ENCODE data around the gene RIBC2.

Gene RIBC2

DNA sequence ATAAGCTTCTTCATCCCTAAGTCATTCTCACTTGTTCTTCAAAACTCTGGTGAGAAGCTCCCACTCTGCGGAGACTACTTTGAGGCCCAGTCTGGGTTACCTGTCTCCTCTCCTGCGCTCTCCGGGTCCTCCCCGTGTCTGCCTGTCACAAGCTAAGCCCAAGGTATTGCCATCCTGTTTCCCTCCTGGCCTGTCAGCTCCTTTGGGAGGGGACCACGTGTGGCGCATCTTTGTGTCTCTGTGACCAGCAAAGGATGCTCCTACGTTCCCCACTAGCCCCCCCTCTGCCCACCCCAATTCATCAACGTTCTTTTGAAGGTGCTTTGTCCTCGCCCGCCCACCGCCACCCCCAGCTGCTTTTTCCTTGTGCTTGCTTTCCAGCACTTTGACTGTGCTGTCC lies 57.4 kb downstream of the RIBC2 start:
- H4K5ac ChIP-seq (ENCODE audit: low read length), result no peak overlapping the region
- no peak overlapping the region for H3K18ac ChIP-seq (ENCODE audit: low read length)
- DNase-seq, result no peak
- H3K79me1 ChIP-seq (ENCODE audit: low read length), result no peaks in the 10 kb centered on the region
- no CpG with 5 or more reads among the region's 11 CpGs for WGBS (ENCODE audit: extremely low coverage, insufficient coverage, low lambda C conversion rate)
- H3K4me3 ChIP-seq (ENCODE audit: low read length), result no peak overlapping the region
- H3K79me2 ChIP-seq (ENCODE audit: control insufficient read depth, insufficient read depth, low read length), result no peaks in the 10 kb centered on the region
- no peak overlapping the region for H2AK5ac ChIP-seq (ENCODE audit: low read length)
- H3K4me2 ChIP-seq (ENCODE audit: low read length), result no peak overlapping the region
- no peak overlapping the region for H2BK15ac ChIP-seq (replicated peaks; ENCODE audit: low read depth)
- H2BK120ac ChIP-seq (ENCODE audit: low read depth, low read length), result no peak overlapping the region
- H3K56ac ChIP-seq (ENCODE audit: low read length), result no peak overlapping the region
- H2BK5ac ChIP-seq (ENCODE audit: low read length), result no peak overlapping the region
- H4K8ac ChIP-seq (ENCODE audit: low read depth, low read length), result no peak overlapping the region
- H3K9ac ChIP-seq (ENCODE audit: low read length), result no peak overlapping the region
- H3K4me1 ChIP-seq (ENCODE audit: control insufficient read depth, low read depth, low read length), result no peaks in the 10 kb centered on the region
- no peaks in the 10 kb centered on the region for H3K27me3 ChIP-seq (ENCODE audit: insufficient read depth, low read length, poor library complexity)
- no peaks in the 10 kb centered on the region for H3K36me3 ChIP-seq (ENCODE audit: control insufficient read depth, insufficient read depth, low read length)
- H3K27ac ChIP-seq (ENCODE audit: low read depth, low read length), result no peak overlapping the region
- no peak overlapping the region for H3K23ac ChIP-seq (ENCODE audit: low read length)
- no peak overlapping the region for H3K4ac ChIP-seq (ENCODE audit: low read depth, low read length)

DNA sequence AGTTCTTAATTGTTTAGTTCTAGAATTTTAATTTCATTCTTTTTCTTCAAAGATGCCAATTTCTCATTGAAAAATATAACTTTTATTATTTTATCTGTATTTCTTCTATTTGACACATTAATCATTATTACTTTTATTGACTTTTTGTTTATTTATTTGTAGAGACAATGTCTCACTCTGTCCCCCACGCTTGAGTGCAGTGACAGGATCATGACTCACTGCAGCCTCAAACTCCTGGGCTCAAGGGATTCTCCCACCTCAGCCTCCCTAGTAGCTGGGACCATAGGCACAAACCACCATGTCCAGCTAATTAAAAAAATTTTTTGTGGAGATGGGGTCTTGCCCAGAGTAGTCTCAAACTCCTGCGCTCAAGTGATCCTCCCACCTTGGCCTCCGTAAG lies 58.9 kb downstream of the RIBC2 start:
- H3K18ac ChIP-seq (ENCODE audit: low read length), result no peak overlapping the region
- no CpG with 5 or more reads among the region's 3 CpGs for WGBS (ENCODE audit: extremely low coverage, insufficient coverage, low lambda C conversion rate)
- no peaks in the 10 kb centered on the region for H3K79me2 ChIP-seq (ENCODE audit: control insufficient read depth, insufficient read depth, low read length)
- no peak overlapping the region for H3K56ac ChIP-seq (ENCODE audit: low read length)
- no peaks in the 10 kb centered on the region for H3K36me3 ChIP-seq (ENCODE audit: control insufficient read depth, insufficient read depth, low read length)
- no peaks in the 10 kb centered on the region for H3K4me1 ChIP-seq (ENCODE audit: control insufficient read depth, low read depth, low read length)
- no peak overlapping the region for H3K27ac ChIP-seq (ENCODE audit: low read depth, low read length)
- no peak overlapping the region for H3K4me2 ChIP-seq (ENCODE audit: low read length)
- no peak overlapping the region for H2AK5ac ChIP-seq (ENCODE audit: low read length)
- H3K23ac ChIP-seq (ENCODE audit: low read length), result no peak overlapping the region
- H2BK120ac ChIP-seq (ENCODE audit: low read depth, low read length), result no peak overlapping the region
- H3K79me1 ChIP-seq (ENCODE audit: low read length), result no peaks in the 10 kb centered on the region
- no peak overlapping the region for H3K9ac ChIP-seq (ENCODE audit: low read length)
- no peak overlapping the region for H4K8ac ChIP-seq (ENCODE audit: low read depth, low read length)
- DNase-seq, result no peak
- H3K4ac ChIP-seq (ENCODE audit: low read depth, low read length), result no peak overlapping the region
- no peak overlapping the region for H2BK15ac ChIP-seq (replicated peaks; ENCODE audit: low read depth)
- H2BK5ac ChIP-seq (ENCODE audit: low read length), result no peak overlapping the region
- no peak overlapping the region for H4K5ac ChIP-seq (ENCODE audit: low read length)
- no peaks in the 10 kb centered on the region for H3K27me3 ChIP-seq (ENCODE audit: insufficient read depth, low read length, poor library complexity)
- H3K4me3 ChIP-seq (ENCODE audit: low read length), result no peak overlapping the region

DNA sequence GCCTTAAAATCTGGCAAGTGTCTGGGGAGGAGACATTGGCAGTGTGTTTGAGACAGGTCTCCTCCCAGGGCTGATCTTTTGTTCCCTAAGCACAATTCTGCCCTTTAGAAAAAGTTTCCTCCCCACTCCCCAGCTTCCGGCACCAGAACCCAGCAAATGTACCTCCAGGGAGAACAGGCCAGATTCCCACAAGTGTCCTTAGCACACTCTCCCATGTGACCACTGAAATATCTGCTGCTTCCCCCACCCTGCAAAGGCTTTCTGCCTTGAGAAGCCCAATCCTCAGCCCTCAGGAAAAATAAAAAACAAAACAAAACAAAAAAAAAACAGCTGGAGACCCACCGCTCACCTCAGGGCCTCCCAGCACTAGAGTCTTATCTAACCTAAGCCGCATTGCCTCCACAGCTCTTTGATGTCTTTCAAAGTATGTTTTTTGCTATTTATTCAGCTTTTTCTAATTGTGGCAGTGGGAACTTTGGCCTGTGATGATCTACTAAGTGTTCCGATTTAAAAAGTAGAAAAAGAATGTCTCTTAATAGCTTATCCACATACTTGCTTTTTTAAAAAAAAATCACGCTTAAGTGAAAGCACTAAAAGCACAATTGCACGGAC lies 60.2 kb downstream of the RIBC2 start:
- Histone ChIP-seq H3K4me1 (ENCODE audit: control insufficient read depth, low read depth, low read length) (no peaks in the 10 kb centered on the region), H3K27me3 (ENCODE audit: insufficient read depth, low read length, poor library complexity) (no peaks in the 10 kb centered on the region), H3K4ac (ENCODE audit: low read depth, low read length) (no peak overlapping the region), H3K79me1 (ENCODE audit: low read length) (no peaks in the 10 kb centered on the region), H3K4me2 (ENCODE audit: low read length) (no peak overlapping the region), H2BK120ac (ENCODE audit: low read depth, low read length) (no peak overlapping the region), H3K79me2 (ENCODE audit: control insufficient read depth, insufficient read depth, low read length) (no peaks in the 10 kb centered on the region), H2BK5ac (ENCODE audit: low read length) (no peak overlapping the region), H3K18ac (ENCODE audit: low read length) (peak overlapping the region; percentile 43), H3K36me3 (ENCODE audit: control insufficient read depth, insufficient read depth, low read length) (no peaks in the 10 kb centered on the region), H3K9ac (ENCODE audit: low read length) (no peak overlapping the region), H3K4me3 (ENCODE audit: low read length) (no peak overlapping the region), H2BK15ac (replicated peaks; ENCODE audit: low read depth) (no peak overlapping the region), H4K5ac (ENCODE audit: low read length) (no peak overlapping the region), H4K8ac (ENCODE audit: low read depth, low read length) (no peak overlapping the region), H3K23ac (ENCODE audit: low read length) (no peak overlapping the region), H3K27ac (ENCODE audit: low read depth, low read length) (no peak overlapping the region), H2AK5ac (ENCODE audit: low read length) (no peak overlapping the region), H3K56ac (ENCODE audit: low read length) (peak overlapping the region; percentile 22)
- WGBS (ENCODE audit: extremely low coverage, insufficient coverage, low lambda C conversion rate), result no CpG with 5 or more reads among the region's 6 CpGs
- DNase-seq, result no peak

DNA sequence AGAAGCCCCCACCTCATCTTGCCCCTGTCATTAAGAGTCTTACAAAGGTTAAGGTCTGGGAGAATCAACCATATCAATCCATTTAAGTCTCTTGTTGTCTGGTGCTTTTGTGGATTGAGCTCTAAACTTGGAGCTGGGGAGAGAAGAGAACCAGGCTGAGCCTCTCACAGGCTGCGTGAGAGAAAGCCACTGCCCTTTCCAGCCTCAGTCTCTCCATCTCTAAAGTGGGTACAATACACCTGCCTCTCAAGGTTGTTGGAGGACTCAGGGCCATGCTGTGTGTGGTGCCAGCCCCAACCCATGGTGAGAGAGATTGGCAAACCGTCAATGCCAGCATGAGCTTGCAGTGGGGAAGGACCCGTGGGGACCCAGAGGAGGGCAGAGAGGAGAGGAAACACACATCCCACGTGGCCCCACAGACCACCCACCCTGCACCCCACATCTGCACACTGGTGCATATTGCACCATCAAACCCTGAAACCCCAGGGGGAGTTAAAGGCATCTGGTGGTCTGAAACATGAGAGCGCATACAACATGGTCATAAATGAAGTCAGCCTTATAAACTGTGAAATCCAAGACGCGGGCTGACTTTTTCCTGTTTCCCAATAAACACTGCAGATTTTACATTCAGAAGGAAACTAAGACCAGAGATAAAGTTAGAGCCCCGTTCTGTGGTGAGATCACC lies 61.7 kb downstream of the RIBC2 start:
- peak; percentile 48 for DNase-seq
- Histone ChIP-seq H4K8ac (ENCODE audit: low read depth, low read length) (no peak overlapping the region), H3K79me2 (ENCODE audit: control insufficient read depth, insufficient read depth, low read length) (no peaks in the 10 kb centered on the region), H2BK15ac (replicated peaks; ENCODE audit: low read depth) (no peak overlapping the region), H2BK5ac (ENCODE audit: low read length) (no peak overlapping the region), H3K36me3 (ENCODE audit: control insufficient read depth, insufficient read depth, low read length) (no peaks in the 10 kb centered on the region), H3K27me3 (ENCODE audit: insufficient read depth, low read length, poor library complexity) (no peaks in the 10 kb centered on the region), H4K5ac (ENCODE audit: low read length) (no peak overlapping the region), H3K4me2 (ENCODE audit: low read length) (no peak overlapping the region), H2AK5ac (ENCODE audit: low read length) (no peak overlapping the region), H3K4ac (ENCODE audit: low read depth, low read length) (no peak overlapping the region), H3K56ac (ENCODE audit: low read length) (no peak overlapping the region), H3K18ac (ENCODE audit: low read length) (no peak overlapping the region), H3K9ac (ENCODE audit: low read length) (no peak overlapping the region), H3K27ac (ENCODE audit: low read depth, low read length) (no peak overlapping the region), H3K4me3 (ENCODE audit: low read length) (no peak overlapping the region), H2BK120ac (ENCODE audit: low read depth, low read length) (no peak overlapping the region), H3K23ac (ENCODE audit: low read length) (no peak overlapping the region), H3K4me1 (ENCODE audit: control insufficient read depth, low read depth, low read length) (no peaks in the 10 kb centered on the region), H3K79me1 (ENCODE audit: low read length) (no peaks in the 10 kb centered on the region)
- WGBS (ENCODE audit: extremely low coverage, insufficient coverage, low lambda C conversion rate), result no CpG with 5 or more reads among the region's 8 CpGs

DNA sequence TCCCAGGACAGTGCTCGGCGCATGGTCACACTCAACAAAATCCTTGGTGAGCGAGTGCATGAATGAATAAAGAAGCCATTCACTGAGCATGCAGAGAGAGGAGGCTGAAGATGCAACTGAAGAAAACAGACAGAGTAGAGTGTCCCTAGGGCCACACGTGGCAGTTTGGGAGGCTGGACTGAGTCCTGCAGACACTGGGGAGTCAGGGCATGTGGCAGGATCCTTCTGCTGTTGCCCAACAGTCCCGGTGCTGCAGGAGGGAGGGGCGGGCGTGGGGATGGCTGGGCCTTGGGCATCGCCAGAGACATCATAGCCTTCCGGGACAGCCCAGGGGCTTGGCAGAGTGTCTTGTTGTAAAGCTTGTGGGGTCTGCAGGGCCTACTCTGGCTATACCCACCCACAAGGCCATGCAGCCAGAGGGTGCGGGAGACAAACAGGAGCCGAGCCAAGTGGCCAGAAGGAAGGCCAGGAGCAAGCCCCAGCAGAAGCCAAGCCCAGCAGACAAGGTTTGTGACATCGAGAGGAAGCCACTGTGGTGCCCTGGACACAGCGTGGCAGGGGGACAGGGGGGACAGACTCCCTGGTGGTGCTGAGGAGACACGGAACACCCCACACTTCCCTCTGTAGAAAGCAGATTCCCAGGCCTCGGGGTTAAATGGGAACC lies 62.5 kb downstream of the RIBC2 start:
- Histone ChIP-seq H3K4me3 (ENCODE audit: low read length) (no peak overlapping the region), H2BK15ac (replicated peaks; ENCODE audit: low read depth) (no peak overlapping the region), H4K8ac (ENCODE audit: low read depth, low read length) (no peak overlapping the region), H3K79me1 (ENCODE audit: low read length) (no peaks in the 10 kb centered on the region), H3K4ac (ENCODE audit: low read depth, low read length) (no peak overlapping the region), H3K9ac (ENCODE audit: low read length) (no peak overlapping the region), H3K36me3 (ENCODE audit: control insufficient read depth, insufficient read depth, low read length) (no peaks in the 10 kb centered on the region), H2BK5ac (ENCODE audit: low read length) (no peak overlapping the region), H3K4me2 (ENCODE audit: low read length) (no peak overlapping the region), H4K5ac (ENCODE audit: low read length) (no peak overlapping the region), H3K4me1 (ENCODE audit: control insufficient read depth, low read depth, low read length) (no peaks in the 10 kb centered on the region), H3K23ac (ENCODE audit: low read length) (no peak overlapping the region), H3K27me3 (ENCODE audit: insufficient read depth, low read length, poor library complexity) (no peaks in the 10 kb centered on the region), H3K79me2 (ENCODE audit: control insufficient read depth, insufficient read depth, low read length) (no peaks in the 10 kb centered on the region), H3K56ac (ENCODE audit: low read length) (no peak overlapping the region), H2BK120ac (ENCODE audit: low read depth, low read length) (no peak overlapping the region), H3K18ac (ENCODE audit: low read length) (no peak overlapping the region), H3K27ac (ENCODE audit: low read depth, low read length) (no peak overlapping the region), H2AK5ac (ENCODE audit: low read length) (no peak overlapping the region)
- no peak for DNase-seq
- no CpG with 5 or more reads among the region's 15 CpGs for WGBS (ENCODE audit: extremely low coverage, insufficient coverage, low lambda C conversion rate)
